Colon (tissue), 2 donors: Measurements from ENCODE around the gene SPATA32.
"Not testable (repeated sequence)": the region's sequence is repeated elsewhere in the genome, so short reads cannot be mapped to it uniquely, and the experiment has no call there.

Experiments used
- FAIRE-seq: peaks from 2 replicates; lab custom pipeline; 2012; peaks lifted over from hg19 to GRCh38; lab: Jason Lieb, UNC
- donor health status: control.
- donor health status: control.

The SPATA32 gene

GRCh38 chr17:45261577-45262515, at the start of gene SPATA32:
TSS of gene SPATA32 (minus strand) at chr17:45262094. CDS start at chr17:45262016, 78 bp downstream.
- FAIRE-seq, result no peak

DNA sequence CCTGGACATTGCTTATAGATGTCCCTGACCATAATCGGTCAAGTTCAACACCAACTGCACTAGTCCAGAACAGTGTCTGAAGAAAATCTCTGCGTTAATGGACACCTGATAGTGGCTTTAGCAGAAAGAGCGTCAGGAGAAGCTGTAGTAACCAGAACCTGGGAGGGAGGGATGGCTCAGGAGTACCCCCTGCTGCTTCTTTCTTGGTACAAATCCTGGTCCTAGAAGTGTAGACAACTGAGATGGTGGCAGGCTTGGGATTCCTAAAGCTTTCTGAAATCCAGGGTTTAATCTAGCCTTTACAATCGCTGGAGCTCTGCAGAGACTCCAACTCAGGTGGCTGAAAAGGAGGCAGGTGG, 49.5 kb upstream of the SPATA32 start:
- no peak for FAIRE-seq

DNA sequence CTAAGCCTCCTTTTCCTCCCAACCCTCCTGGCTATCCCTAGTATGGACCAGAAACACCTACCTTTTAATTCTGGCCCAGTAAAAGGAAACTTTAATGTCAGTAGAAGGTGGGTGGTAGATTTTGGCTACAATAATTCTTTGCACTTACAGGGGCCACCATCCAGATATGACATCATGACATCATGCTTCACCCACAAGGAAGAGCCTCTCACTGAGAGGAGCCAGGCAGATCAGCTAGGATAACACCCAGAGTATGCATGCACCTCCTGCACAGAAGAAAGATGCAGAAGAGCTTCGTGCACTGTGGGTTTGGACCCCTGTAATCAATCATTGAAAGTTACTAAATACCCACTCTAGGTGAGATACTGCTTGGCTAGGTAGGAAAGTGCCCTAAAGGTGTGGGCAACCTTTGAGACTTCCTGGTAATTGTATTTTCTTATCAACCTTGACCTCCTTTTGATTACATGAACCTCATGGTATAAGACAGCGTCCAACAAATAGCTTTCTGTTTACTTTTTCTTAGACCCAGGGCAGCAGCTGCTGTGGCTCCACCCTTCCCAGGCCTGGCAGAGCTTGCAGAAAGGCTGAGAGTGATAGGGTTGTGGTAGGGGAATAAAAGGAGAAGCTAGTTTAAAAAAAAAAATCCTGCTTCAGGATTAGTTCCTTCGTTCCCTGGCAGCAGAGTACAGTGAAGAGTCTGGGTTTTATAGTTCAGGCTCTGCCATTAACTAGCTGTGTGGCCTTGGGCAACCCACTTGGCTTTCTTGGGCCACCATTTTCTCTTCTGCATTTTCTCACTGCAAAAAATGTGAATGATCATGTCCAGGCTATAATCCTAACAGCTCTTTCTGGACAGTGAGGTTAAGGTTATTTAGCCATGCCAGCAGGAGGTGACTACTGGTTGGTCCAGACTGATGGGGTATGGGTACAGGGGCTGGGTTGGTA, 48.8 kb upstream of the SPATA32 start:
- FAIRE-seq, result no peak

DNA sequence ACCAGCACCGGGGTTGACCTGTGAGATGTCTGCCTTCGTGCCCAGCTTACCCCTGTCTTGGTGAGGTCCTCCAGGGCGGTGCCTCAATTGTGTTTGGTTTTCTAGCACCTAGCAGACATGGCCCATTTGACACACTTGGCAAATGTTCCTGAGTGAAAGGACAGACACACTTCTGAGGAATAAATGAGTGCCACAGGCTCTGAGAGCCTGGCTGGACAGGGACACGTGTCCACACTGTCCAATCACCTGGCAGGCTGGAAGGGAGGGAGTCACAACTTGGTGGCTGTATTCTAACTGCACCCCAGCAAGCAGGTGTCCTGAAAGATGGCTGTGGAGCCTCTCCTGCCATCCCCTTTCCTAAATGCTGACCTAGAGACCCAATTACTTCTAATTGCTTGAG, 47.5 kb upstream of the SPATA32 start:
- FAIRE-seq, result no peak

GRCh38 chr17:45308840-45309239, 46.9 kb upstream of the SPATA32 start:
- no peak for FAIRE-seq

DNA sequence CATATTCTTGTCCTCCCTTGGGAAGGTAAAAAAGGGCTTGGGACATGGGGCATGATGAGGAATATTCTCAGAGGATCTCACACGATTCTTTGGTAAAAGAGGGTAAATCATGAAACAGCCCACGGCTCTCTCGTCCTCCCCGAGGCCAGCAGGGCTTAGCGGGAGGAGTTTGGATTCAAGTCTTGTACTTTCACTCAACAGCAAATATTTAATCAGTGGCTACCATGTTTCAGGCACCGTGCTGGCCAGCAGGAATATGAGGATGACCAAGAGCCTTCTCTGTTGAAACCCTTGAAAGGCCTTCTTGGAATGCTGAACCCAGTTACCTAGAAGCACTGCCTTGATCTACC, 46.1 kb upstream of the SPATA32 start:
- no peak for FAIRE-seq

DNA sequence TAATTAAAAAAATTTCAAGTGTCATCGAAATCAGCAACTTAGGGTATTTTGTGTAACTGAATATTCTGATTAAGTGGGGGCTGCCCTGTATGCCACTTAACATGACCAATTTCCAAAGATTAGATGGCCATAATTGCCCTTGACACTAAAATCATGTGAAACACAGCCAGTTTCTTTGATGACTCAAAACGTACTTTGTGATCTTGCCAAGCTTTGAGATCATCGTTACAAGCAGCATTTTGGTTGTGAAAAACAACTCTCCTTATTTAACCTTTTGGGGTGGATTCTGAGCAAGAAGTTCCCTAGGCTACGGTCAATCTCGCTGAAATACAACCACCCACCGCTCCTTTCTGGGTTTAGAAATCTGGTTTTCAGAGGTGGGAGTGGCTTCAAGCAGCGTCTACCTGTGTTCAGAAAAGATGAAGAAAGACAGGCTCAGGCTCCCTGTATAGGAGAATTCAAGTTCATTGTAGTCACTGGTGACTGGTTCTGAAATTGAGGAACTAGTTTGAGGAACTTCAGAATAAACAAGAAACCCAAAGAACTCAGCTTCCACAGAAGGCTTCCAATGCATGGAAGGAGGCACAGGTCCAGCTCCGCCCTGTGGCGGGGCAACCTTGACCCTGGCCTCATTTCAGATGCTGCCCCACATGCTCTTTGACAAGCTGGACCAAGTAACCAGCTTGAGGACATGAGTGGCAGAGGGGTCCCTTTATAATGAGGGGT, 45.6 kb upstream of the SPATA32 start:
- FAIRE-seq, result no peak

DNA sequence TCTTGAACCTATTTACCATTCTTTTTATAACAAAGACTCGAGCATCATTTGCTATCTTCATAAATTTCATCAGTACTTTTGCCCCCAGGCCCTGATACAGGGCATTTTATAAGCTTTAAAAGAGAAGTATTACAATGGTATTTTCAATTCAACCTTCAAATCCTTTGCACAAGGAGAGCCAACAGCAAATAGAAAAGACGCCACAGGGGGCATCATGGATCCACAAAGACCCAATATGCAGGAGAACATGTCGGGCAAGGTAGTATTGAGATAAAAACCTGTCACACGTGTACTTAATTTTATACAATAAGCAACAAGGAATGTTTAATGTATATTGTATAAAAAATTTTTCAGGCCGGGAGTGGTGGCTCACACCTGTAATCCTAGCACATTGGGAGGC, 44.7 kb upstream of the SPATA32 start:
- FAIRE-seq, result no peak

GRCh38 chr17:45306094-45306493, 44.2 kb upstream of the SPATA32 start:
- FAIRE-seq, result no peak

- no peak for FAIRE-seq
These were observed 43.7 kb upstream of the SPATA32 start for GRCh38 chr17:45305530-45306087.

DNA sequence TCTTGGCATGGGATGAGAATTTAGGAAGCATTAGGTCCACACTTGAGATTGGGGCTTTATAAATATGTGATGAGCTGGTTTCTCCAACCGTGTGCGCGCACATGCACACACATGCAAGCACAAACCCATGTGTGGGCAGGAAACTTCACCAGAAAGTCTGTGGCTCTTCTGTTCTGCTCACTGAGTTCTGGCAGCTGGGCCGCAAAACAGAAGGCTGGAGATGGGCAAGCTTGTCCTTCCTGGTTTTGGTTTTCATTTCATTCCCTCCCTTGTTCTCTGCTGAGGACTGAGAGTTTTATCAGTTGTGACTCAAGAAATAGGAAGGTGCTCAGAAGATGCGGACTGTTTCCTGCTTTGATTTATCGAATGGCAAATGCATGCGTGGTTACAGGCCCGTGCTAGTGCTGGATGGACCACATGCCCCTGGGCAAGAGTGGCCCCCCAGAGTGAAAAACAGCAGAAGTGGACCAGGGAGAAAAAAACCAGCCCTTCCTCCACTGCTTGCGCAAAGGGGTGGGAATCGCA, 40.8 kb upstream of the SPATA32 start:
- FAIRE-seq, result no peak

DNA sequence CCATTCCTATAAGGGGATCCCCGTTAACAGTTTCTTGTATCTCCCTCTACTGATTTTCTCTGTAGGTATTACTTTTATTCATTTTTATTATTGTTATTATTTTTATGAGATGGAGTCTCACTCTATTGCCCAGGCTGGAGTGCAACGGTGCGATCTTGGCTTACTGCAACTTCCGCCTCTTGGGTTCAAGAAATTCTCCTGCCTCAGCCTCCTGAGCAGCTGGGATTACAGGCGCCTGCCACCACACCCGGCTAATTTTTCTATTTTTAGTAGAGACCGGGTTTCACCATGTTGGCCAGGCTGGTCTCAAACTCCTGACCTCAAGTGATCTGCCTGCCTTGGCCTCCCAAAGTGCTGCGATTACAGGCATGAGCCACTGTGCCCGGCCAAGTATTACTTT, 40.3 kb upstream of the SPATA32 start:
- not testable (repeated sequence) for FAIRE-seq

GRCh38 chr17:45301674-45302073, 39.8 kb upstream of the SPATA32 start:
- no peak for FAIRE-seq

DNA sequence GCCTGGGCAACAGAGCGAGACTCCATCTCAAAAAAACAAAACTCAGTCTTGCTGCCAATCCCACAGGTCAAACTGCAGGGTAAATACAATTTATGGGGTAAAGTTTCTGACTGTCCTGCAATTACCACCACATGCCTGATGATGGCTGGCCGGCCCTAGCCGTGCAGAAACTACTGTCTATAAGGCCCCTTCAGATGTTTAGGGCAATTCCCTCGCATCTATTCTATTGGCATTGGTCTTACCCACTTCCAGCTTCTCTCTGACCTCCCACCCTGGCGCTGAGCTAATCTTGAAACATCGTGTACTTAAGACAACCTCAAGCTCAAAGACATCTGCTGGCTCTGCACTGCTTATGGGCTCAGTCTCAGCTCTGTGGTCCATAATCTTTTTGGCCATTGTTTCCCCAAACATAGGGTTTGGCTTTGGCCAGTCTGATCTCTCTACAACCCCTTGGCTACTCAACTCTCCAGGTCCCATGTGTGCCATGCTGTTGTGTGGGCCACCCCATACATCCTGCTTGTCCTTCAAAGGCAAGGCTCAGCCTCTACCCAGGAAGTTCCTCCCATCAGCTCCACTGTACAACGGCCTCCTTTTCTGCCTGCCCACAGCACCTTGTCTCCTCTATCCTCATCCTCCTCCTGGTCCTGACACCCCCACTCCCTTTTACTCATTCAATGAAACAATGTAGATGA, 38.3 kb upstream of the SPATA32 start:
- FAIRE-seq, result no peak

- FAIRE-seq, result no peak
These were observed 37.5 kb upstream of the SPATA32 start for GRCh38 chr17:45299361-45299760.

DNA sequence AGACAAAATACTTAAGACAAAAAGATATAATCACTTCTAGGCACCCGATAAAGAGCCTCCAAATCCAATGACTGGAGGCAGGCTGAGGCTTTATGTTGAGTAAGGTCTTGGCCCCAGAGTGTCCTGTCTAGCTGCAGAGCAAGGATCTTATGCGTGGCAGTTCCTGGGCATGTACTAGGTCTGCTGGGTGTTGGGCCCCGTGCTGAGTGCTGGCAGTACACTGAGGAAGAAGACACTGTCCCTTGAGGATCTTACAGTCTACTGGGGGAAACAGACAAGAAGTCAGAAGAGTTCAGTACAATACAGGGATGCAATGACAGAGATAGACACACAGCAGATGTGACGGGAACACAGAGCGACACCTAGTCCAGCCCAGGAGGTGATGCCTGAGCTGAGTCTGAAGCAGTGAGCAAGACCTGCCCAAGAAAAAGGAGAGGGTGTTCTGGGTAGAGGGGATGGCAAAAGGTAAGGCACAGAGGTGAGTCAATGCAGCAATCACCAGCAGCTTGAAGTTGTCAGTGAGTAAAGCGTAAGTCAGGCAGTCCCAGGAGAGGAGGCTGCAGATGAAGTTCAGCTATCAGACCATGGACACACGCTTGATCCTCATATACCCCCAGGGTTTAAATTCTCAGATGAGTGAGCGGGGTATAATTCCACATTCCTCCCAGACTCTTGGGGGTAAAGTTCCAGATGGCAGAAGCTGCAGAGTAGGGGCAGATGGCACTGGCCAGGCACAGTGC, 36.8 kb upstream of the SPATA32 start:
- FAIRE-seq, result no peak

DNA sequence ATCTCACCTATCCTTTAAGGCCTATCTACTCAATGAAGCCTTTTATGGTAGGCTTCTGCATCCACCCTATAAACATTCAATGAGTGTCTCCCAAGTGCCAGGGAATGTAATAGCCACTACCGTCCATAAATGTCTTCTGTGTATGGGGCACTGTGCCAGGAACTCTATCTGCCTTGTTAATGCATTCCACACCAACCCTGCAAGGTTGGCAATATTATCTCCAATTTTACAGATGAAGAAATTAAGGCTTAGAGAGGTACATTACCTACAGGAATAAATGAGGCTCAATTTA, 34.9 kb upstream of the SPATA32 start:
- no peak for FAIRE-seq

- FAIRE-seq, result no peak
These were observed 34.3 kb upstream of the SPATA32 start for GRCh38 chr17:45296003-45296832.

DNA sequence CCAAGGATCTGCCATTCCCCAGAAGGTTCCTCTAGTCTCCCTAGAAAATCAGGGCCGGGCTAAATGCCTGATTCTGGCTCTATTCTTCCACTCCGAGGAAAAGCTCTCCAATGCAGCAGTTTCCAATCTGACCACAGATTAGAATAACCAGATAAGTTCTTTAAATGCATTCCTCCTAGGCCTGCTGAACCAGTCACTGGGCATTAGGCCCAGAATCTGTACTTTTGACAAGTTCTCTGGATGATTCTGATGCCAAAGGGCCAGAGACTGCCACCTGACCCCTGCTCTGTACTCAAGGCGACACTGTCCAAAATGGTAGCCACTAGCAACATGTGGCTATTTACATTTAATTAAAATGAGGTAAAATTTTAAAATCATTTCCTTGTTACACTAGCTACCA, 32.6 kb upstream of the SPATA32 start:
- FAIRE-seq, result no peak
